Measurements from ENCODE around the gene SNCB.

DNA sequence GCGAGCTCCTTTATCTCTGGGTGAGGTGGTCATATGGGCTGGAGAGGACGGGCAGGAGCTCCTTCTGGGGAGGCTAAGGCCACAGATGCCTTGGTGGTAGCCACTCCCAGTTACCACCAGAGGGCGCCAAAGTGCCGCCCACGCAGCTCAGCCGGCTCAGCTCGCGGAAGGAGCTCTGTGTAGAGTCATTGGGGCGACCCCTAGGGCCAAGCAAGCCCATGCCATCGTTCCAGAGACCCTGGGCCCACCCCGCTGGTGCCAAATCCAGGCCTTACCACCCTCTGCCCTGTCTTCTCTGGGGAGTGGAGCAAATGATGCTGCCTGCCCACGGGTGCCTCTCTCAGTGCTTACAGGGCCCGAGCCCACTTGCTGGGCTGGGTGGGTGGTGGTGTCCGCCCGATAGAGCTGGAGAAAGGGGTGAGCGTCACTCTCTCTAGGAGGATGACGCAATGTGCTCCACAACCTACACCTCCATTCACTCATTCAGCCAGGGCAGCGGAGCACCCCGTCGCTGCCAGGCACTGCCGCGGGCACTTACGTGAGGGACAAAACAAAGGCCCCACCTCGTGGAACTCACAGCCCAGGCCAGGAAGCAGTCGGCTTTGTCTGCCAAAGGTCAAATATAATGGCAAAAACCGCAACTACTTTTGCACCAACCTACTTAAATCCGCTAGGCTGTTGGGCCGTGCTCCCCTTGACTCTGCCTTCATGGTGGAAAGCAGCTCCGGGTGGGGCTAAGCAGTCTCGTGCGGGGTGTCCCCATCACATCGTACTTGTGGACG, 30.7 kb upstream of the SNCB start:
- TF ChIP-seq POLR2A (IDR thresholded peaks at IDR 0.05; ENCODE audit: low read depth, low read length) (no peak), TAF1 (IDR thresholded peaks at IDR 0.05; ENCODE audit: borderline replicate concordance, low read depth, low read length) (no peak)
